ENCODE data around the gene RAB30.

DNA sequence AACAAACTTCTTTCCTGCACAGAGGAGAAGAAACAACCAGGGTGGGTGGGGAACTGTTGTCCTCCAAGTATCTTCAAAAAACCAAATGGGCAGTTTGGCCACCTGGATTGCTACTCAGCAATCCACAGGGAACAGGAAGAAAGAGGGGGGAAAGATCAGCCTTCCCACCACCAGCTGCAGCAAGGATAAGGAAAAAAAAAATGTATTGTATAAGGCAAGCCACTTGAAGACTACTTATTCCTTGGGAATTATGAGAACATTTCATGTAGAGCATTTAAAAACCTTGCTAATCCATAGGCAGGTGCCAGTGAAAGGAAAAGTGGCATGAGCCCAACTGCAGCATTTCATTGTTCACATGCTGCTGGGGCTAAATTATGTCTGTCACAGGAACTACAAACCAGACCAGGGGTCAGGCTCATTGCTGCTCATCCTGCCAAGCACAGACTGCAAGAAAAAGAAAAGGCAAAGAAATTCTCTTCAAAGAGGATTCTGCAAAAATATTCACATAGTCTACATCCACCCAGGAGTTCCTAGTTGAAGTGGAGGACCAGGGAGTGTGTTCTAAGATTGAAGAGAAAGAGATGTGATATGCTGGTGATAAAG lies 2.2 kb downstream of the RAB30 start:
- TF ChIP-seq, protein P1, sequence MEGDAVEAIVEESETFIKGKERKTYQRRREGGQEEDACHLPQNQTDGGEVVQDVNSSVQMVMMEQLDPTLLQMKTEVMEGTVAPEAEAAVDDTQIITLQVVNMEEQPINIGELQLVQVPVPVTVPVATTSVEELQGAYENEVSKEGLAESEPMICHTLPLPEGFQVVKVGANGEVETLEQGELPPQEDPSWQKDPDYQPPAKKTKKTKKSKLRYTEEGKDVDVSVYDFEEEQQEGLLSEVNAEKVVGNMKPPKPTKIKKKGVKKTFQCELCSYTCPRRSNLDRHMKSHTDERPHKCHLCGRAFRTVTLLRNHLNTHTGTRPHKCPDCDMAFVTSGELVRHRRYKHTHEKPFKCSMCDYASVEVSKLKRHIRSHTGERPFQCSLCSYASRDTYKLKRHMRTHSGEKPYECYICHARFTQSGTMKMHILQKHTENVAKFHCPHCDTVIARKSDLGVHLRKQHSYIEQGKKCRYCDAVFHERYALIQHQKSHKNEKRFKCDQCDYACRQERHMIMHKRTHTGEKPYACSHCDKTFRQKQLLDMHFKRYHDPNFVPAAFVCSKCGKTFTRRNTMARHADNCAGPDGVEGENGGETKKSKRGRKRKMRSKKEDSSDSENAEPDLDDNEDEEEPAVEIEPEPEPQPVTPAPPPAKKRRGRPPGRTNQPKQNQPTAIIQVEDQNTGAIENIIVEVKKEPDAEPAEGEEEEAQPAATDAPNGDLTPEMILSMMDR (conservative IDR thresholded peaks at IDR 0.05 in 1 of 2, IDR thresholded peaks at IDR 0.05 in 1 of 2; ENCODE audit: extremely low read depth in 1 of 2, insufficient read depth in 1 of 2, low read depth in 1 of 2, low read length in 2 of 2): no peak
- no peak for TF ChIP-seq EZH2 (IDR thresholded peaks at IDR 0.05; ENCODE audit: borderline replicate concordance, low read length)

All from mammary epithelial cell (primary cell).